ENCODE data around the gene B3GALT5. TPM values are rescaled to one million over a fixed set of nuclear protein-coding genes. Genes with fewer than 3 reads are reported as not detected.

The B3GALT5 gene
- total RNA-seq, 1 experiment from 2014 or later = 0.18 TPM

DNA sequence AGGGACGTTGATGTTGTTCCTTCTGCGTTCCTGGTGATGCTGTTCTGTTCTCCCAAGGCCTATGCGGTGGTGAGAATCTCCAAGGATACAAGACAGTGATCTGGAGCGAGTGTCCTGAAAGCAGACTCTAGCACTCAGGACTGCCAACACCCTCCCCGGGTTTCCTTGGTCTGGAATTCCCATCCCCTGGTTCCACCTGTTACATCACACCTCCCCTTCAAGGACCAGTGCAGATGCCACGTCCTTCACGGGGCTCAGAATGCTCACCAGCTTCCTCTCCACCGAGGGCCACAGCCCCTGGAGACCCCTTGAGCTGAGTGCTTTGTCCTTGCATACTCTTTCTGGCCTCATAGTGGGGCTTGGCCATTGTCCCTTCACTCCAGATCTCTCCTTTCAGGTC is 43.5 kb downstream of the B3GALT5 start:
- Mint-ChIP-seq H3K27me3 (ENCODE audit: insufficient read depth, unreplicated experiment) (no peaks in the 10 kb centered on the region), H3K27ac (ENCODE audit: unreplicated experiment) (no peak overlapping the region), H3K4me1 (ENCODE audit: low read depth, unreplicated experiment) (no peaks in the 10 kb centered on the region), H3K9me3 (ENCODE audit: unreplicated experiment) (no peaks in the 10 kb centered on the region), H3K4me3 (ENCODE audit: unreplicated experiment) (no peak overlapping the region), H3K36me3 (ENCODE audit: insufficient read depth, unreplicated experiment) (no peaks in the 10 kb centered on the region)
- intact Hi-C loops (cut with micrococcal nuclease; ENCODE audit: unreplicated experiment) = no loop called here
- no peaks in the 10 kb centered on the region for H3K4me1 ChIP-seq
- no peak for DNase-seq
- TF ChIP-seq, protein P1, sequence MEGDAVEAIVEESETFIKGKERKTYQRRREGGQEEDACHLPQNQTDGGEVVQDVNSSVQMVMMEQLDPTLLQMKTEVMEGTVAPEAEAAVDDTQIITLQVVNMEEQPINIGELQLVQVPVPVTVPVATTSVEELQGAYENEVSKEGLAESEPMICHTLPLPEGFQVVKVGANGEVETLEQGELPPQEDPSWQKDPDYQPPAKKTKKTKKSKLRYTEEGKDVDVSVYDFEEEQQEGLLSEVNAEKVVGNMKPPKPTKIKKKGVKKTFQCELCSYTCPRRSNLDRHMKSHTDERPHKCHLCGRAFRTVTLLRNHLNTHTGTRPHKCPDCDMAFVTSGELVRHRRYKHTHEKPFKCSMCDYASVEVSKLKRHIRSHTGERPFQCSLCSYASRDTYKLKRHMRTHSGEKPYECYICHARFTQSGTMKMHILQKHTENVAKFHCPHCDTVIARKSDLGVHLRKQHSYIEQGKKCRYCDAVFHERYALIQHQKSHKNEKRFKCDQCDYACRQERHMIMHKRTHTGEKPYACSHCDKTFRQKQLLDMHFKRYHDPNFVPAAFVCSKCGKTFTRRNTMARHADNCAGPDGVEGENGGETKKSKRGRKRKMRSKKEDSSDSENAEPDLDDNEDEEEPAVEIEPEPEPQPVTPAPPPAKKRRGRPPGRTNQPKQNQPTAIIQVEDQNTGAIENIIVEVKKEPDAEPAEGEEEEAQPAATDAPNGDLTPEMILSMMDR (IDR thresholded peaks at IDR 0.05; ENCODE audit: insufficient read depth in 1 of 2, low read depth in 1 of 2, low read length in 1 of 2, severe bottlenecking in 1 of 2, unreplicated experiment in 1 of 2) = no peak
- H3K4me3 ChIP-seq (ENCODE audit: low read depth, low read length) = no peak overlapping the region
- no peaks in the 10 kb centered on the region for H3K27me3 ChIP-seq (replicated peaks; ENCODE audit: control insufficient read depth, insufficient read depth, low read length)
- ChIA-PET POLR2A (no interaction called here), CTCF (no interaction called here)
- BruUV-seq (replicated peaks) = no TSS peak
- no peaks in the 10 kb centered on the region for H3K9me3 ChIP-seq
- H3K36me3 ChIP-seq (ENCODE audit: control insufficient read depth, insufficient read depth, low read length) = no peaks in the 10 kb centered on the region

DNA sequence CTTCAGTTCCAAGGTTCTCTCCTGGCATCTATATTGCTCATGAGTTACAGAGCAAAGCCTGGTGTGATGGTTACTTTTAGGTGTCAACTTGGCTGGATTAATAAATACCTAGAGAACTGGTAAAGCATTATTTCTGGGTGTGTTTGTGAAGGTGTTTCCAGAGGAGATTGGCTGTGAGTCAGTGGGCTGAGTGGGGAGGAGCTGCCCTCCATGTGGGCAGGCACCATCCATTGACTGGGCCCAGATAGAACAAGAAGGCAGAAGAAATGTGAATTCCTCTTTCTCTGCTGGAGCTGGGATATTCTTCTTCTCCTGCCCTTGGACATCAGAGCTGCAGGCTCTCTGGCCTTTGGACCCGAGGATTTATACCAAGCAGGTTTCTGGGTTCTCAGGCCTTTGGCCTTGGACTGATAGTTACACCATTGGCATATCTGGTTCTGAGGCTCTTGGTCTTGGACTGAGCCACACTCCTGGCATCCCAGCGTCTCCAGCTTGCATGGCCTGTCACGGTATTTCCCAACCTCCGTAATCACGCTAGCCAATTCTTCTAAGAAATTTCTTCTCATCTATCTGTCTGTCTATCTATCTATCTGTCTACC is 44.5 kb downstream of the B3GALT5 start:
- Mint-ChIP-seq H3K36me3 (ENCODE audit: insufficient read depth, unreplicated experiment) (no peaks in the 10 kb centered on the region), H3K4me3 (ENCODE audit: unreplicated experiment) (no peak overlapping the region), H3K4me1 (ENCODE audit: low read depth, unreplicated experiment) (no peaks in the 10 kb centered on the region), H3K27ac (ENCODE audit: unreplicated experiment) (no peak overlapping the region), H3K9me3 (ENCODE audit: unreplicated experiment) (no peaks in the 10 kb centered on the region), H3K27me3 (ENCODE audit: insufficient read depth, unreplicated experiment) (no peaks in the 10 kb centered on the region)
- TF ChIP-seq, protein P1 (IDR thresholded peaks at IDR 0.05; ENCODE audit: insufficient read depth in 1 of 2, low read depth in 1 of 2, low read length in 1 of 2, severe bottlenecking in 1 of 2, unreplicated experiment in 1 of 2) = no peak
- BruUV-seq (replicated peaks) = no TSS peak
- Histone ChIP-seq H3K27me3 (replicated peaks; ENCODE audit: control insufficient read depth, insufficient read depth, low read length) (no peaks in the 10 kb centered on the region), H3K9me3 (no peaks in the 10 kb centered on the region), H3K4me3 (ENCODE audit: low read depth, low read length) (no peak overlapping the region), H3K4me1 (no peaks in the 10 kb centered on the region), H3K36me3 (ENCODE audit: control insufficient read depth, insufficient read depth, low read length) (no peaks in the 10 kb centered on the region)
- POLR2A ChIA-PET = no interaction called here
- intact Hi-C loops (cut with micrococcal nuclease; ENCODE audit: unreplicated experiment) = no loop called here
- CTCF ChIA-PET = no interaction called here
- DNase-seq = no peak

DNA sequence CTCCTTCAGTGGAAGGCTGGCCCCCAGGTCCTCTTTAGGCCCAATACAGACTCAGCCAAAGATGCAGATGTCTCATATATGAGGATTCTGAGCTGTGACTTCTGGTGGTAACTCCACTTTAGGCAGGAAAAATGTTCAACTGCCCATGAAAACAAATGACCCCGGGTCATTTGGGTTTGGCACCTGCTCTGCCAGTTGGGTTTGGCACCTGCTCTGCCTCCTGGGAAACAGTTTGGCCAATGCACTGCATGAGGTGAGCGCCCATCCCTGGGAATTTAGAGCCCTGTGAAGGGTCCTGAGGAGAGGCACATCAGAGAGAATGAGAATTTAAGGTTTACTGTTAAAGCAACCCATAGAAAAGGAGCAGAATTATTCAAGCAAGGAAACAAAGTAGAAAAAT is 45.3 kb downstream of the B3GALT5 start:
- Histone ChIP-seq H3K9me3 (no peaks in the 10 kb centered on the region), H3K27me3 (replicated peaks; ENCODE audit: control insufficient read depth, insufficient read depth, low read length) (no peaks in the 10 kb centered on the region), H3K4me3 (ENCODE audit: low read depth, low read length) (no peak overlapping the region), H3K36me3 (ENCODE audit: control insufficient read depth, insufficient read depth, low read length) (no peaks in the 10 kb centered on the region), H3K4me1 (no peaks in the 10 kb centered on the region)
- Mint-ChIP-seq H3K27ac (ENCODE audit: unreplicated experiment) (no peak overlapping the region), H3K9me3 (ENCODE audit: unreplicated experiment) (no peaks in the 10 kb centered on the region), H3K36me3 (ENCODE audit: insufficient read depth, unreplicated experiment) (no peaks in the 10 kb centered on the region), H3K4me1 (ENCODE audit: low read depth, unreplicated experiment) (no peaks in the 10 kb centered on the region), H3K27me3 (ENCODE audit: insufficient read depth, unreplicated experiment) (no peaks in the 10 kb centered on the region), H3K4me3 (ENCODE audit: unreplicated experiment) (no peak overlapping the region)
- DNase-seq = no peak
- ChIA-PET CTCF (no interaction called here), POLR2A (no interaction called here)
- no TSS peak for BruUV-seq (replicated peaks)
- TF ChIP-seq, protein P1 (IDR thresholded peaks at IDR 0.05; ENCODE audit: insufficient read depth in 1 of 2, low read depth in 1 of 2, low read length in 1 of 2, severe bottlenecking in 1 of 2, unreplicated experiment in 1 of 2) = no peak
- intact Hi-C loops (cut with micrococcal nuclease; ENCODE audit: unreplicated experiment) = no loop called here
